Head of caudate nucleus (tissue), 42 donors: ENCODE results near the gene ITGB1.
"Not testable (repeated sequence)": the region's sequence is repeated elsewhere in the genome, so short reads cannot be mapped to it uniquely, and the experiment has no call there.

Experiments
- DNase-seq, 42 donors: peaks; one replicate each; pipeline versions ENCODE4 v3.0.0 to v3.0.0-alpha.2; 2020 to 2021; ENCODE audit warnings: mixed read lengths in 7 of 42
- intact Hi-C: fragments of 100-400 bp; cut with DNase I; formaldehyde crosslinking; loops from one replicate; pipeline ENCODE4 v1.15.0; 2022

ITGB1 gene

GRCh38 chr10:32941357-32941756 is 16.7 kb downstream of the ITGB1 start:
- DNase-seq, result no peak
- intact Hi-C loops, result no loop called here

- intact Hi-C loops, result no loop called here
- no peak for DNase-seq
Measured at GRCh38 chr10:32940321-32941301, 17.4 kb downstream of the ITGB1 start.

GRCh38 chr10:32939296-32940111 is 18.5 kb downstream of the ITGB1 start:
- intact Hi-C loops, result no loop called here
- DNase-seq, result no peak

- peak in 41 of 42 donors; percentile 27 to 81 (median 57) for DNase-seq
- intact Hi-C loops, result no loop called here
Measured at GRCh38 chr10:32938554-32939061, 19.4 kb downstream of the ITGB1 start.

- no peak for DNase-seq
- intact Hi-C loops, result no loop called here
Measured at GRCh38 chr10:32937911-32938424, 20.1 kb downstream of the ITGB1 start.

GRCh38 chr10:32932225-32932729 is 25.8 kb downstream of the ITGB1 start:
- no peak for DNase-seq
- intact Hi-C loops, result no loop called here

GRCh38 chr10:32931593-32931992 is 26.4 kb downstream of the ITGB1 start:
- intact Hi-C loops, result no loop called here
- no peak for DNase-seq

GRCh38 chr10:32930036-32930435 is 28.0 kb downstream of the ITGB1 start:
- intact Hi-C loops, result no loop called here
- no peak for DNase-seq

GRCh38 chr10:32929634-32930033 is 28.4 kb downstream of the ITGB1 start:
- intact Hi-C loops, result no loop called here

GRCh38 chr10:32927750-32928149 is 30.3 kb downstream of the ITGB1 start:
- intact Hi-C loops, result no loop called here
- no peak for DNase-seq

More at GRCh38 chr10:32929634-32930033, 28.4 kb downstream of the ITGB1 start:
- no peak for DNase-seq

GRCh38 chr10:32923849-32924248 is 34.2 kb downstream of the ITGB1 start:
- no peak for DNase-seq
- intact Hi-C loops, result no loop called here

- no peak for DNase-seq
- intact Hi-C loops, result no loop called here
Measured at GRCh38 chr10:32923134-32923533, 34.9 kb downstream of the ITGB1 start.

- intact Hi-C loops, result no loop called here
- DNase-seq, result no peak
Measured at GRCh38 chr10:32922170-32922569, 35.9 kb downstream of the ITGB1 start.

- intact Hi-C loops, DNase-seq: not testable (repeated sequence)
Measured at GRCh38 chr10:32917817-32918216, 40.2 kb downstream of the ITGB1 start.

- DNase-seq, result no peak
- intact Hi-C loops, result no loop called here
Measured at GRCh38 chr10:32911285-32912016, 46.6 kb downstream of the ITGB1 start.

GRCh38 chr10:32909970-32910369 is 48.1 kb downstream of the ITGB1 start:
- intact Hi-C loops, DNase-seq: not testable (repeated sequence)

GRCh38 chr10:32909456-32909855 is 48.6 kb downstream of the ITGB1 start:
- intact Hi-C loops, result no loop called here
- no peak for DNase-seq

GRCh38 chr10:32906595-32906994 is 51.4 kb downstream of the ITGB1 start:
- DNase-seq, result no peak
- intact Hi-C loops, result no loop called here

- intact Hi-C loops, result no loop called here
- no peak for DNase-seq
Measured at GRCh38 chr10:32905466-32905865, 52.6 kb downstream of the ITGB1 start.
